Right renal pelvis (tissue), 4 donors: ENCODE measurements around the gene ARHGEF12. TPM values are rescaled to one million over a fixed set of nuclear protein-coding genes. Genes with fewer than 3 reads are reported as not detected.

Experiments
- DNase-seq, 4 donors: peaks; one replicate each; pipeline ENCODE4 v3.0.0-alpha.2; 2013; ENCODE audit warnings: low read depth in 4 of 4, low spot score in 3 of 4, missing footprints in 1 of 4
- polyA plus RNA-seq, 4 donors: library from polyadenylated mRNA; unstranded; fragments of 120-200 nt; gene quantifications; one replicate each; pipeline ENCODE4 v1.2.1, GENCODE V29; 2013; ENCODE audit not compliant: insufficient read length in 4 of 4

ARHGEF12 gene
- polyA plus RNA-seq, 4 donors, result 117 to 138 (median 127) TPM

- DNase-seq, result no peak
Observed at GRCh38 chr11:120317689-120318480, 18.3 kb upstream of the ARHGEF12 start.

GRCh38 chr11:120318906-120319305 is 17.3 kb upstream of the ARHGEF12 start:
- no peak for DNase-seq

- DNase-seq, result peak in 1 of 4 donors; percentile 62
Observed at GRCh38 chr11:120324932-120325810, 11.0 kb upstream of the ARHGEF12 start, which contains the start of gene TLCD5. Gene TLCD5, plus strand, starts transcription at chr11:120325299. Its CDS starts 2,143 bp downstream, at chr11:120327442.

GRCh38 chr11:120326228-120326627 is 10.0 kb upstream of the ARHGEF12 start:
- no peak for DNase-seq

- no peak for DNase-seq
Observed at GRCh38 chr11:120326845-120327281, 9.3 kb upstream of the ARHGEF12 start.

GRCh38 chr11:120327311-120327710 is 8.9 kb upstream of the ARHGEF12 start:
- no peak for DNase-seq

GRCh38 chr11:120329556-120329955 is 6.7 kb upstream of the ARHGEF12 start:
- DNase-seq, result no peak

GRCh38 chr11:120330045-120330444 is 6.2 kb upstream of the ARHGEF12 start:
- no peak for DNase-seq

- no peak for DNase-seq
Observed at GRCh38 chr11:120331301-120331996, 4.8 kb upstream of the ARHGEF12 start.

- no peak for DNase-seq
Observed at GRCh38 chr11:120332822-120333716, 3.1 kb upstream of the ARHGEF12 start.

GRCh38 chr11:120333801-120334200 is 2.4 kb upstream of the ARHGEF12 start:
- DNase-seq, result no peak

- DNase-seq, result no peak
Observed at GRCh38 chr11:120334332-120334731, 1.9 kb upstream of the ARHGEF12 start.

GRCh38 chr11:120334894-120335462 is 1.2 kb upstream of the ARHGEF12 start:
- DNase-seq, result peak in 2 of 4 donors; percentile 79 to 83

- DNase-seq, result no peak
Observed at GRCh38 chr11:120335556-120335907, 681 bp upstream of the ARHGEF12 start.

GRCh38 chr11:120336641-120337354 is 585 bp downstream of the ARHGEF12 start:
- DNase-seq, result no peak

- DNase-seq, result no peak
Observed at GRCh38 chr11:120337355-120338106, 1.3 kb downstream of the ARHGEF12 start.

GRCh38 chr11:120338107-120338933 is 2.1 kb downstream of the ARHGEF12 start:
- DNase-seq, result no peak
